Fibroblast of the aortic adventitia (primary cell): ENCODE data around the gene GAL3ST2. TPM values are rescaled to one million over a fixed set of nuclear protein-coding genes. Genes with fewer than 3 reads are reported as not detected.

Experiments
- DNase-seq: peaks from one replicate; pipeline ENCODE4 v3.0.0-alpha.2; 2010; ENCODE audit warnings: low read depth
- H3K4me3 ChIP-seq: 2 replicates; pipeline ENCODE4 v1.5.1; 2011; ENCODE audit warnings: low read depth, mild to moderate bottlenecking, control low read depth, low read length, moderate library complexity
- total RNA-seq: library from RNA; depleted of rRNA; stranded (reverse); fragments of >200 nt; gene quantifications from 2 replicates; pipeline ENCODE4 v1.2.3, GENCODE V29; 2012; ENCODE audit warnings: low replicate concordance
- TF ChIP-seq, protein P1 (sequence below): IDR thresholded peaks from 2 replicates; pipeline ENCODE4 v1.5.1; 2011; ENCODE audit warnings: mild to moderate bottlenecking, low read length, control low read depth, inconsistent platforms; ENCODE audit not compliant: insufficient read depth

Gene GAL3ST2
- total RNA-seq, 1 donor: not detected

DNA sequence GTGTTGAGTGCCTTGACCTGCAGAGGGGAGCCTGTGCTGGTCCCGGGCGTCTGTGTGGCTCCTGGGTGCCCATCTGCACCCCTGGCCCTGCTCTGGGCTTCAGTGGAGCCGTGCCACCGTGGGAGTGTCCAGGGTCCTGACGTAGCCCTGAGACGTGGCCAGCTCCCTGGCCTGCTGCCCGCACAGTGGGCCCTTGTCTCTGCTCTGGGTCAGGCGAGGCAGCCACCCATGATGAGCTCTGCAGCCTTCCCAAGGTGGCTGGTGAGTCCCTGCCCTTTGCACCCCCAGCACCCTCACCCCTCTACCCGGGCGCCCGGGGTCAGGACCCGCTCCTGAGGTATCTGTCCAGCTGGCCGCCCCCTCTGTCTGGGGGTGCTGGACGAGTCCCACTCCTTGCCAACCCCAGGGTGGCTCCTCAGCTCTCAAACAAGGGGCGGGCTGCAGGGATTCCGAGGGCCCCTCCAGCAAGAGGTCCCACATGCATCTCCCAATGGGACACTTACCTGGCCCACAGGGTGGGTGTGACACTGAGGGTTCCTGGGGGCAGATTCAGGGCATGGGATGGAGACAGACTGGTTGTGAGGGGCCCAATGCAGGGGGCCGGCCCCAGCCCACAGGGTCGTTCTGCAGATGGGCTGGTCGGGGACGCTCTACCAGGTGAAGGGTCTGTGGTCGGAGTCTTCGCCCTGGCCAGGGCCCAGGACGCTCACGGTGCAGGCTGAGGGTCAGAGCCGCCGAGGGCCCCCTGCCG is 34.8 kb downstream of the GAL3ST2 start:
- DNase-seq: no peak

DNA sequence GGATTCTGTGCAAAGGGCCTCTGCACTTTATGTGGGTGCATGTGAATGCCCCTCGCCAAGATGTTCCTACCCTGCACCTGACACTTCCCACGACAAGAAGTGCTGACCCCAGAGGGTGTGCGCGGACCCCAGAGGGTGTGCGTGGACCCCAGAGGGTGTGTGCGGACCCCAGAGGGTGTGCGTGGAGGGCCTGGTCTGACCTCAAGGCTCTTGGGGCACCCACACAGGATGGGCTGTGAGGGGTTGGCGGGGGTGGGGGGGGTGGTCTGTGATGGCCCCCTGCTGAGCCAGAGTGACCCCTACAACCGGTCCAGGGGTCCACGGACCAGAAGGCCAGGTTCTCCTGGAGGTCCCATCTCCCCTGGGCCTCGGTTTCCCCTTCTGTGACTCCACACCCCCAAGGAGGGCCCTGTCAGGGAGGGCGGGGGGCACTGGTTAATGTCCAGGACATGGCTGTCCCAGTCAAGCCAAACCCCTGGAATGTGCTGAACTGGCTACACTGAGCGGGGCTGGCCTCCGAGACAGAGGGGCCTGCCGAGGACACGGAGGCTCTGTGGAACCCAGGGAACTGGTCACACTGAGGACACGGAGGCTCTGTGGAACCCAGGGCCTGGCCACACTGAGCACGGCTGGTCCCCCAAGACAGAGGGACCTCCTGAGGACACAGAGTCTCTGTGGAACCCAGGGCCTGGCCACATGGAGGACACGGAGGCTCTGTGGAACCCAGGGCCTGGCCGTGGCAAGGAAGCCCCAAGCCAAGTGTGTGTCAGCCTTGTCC is 35.5 kb downstream of the GAL3ST2 start:
- no peak for DNase-seq
- H3K4me3 ChIP-seq: no peak overlapping the region
- TF ChIP-seq, protein P1, sequence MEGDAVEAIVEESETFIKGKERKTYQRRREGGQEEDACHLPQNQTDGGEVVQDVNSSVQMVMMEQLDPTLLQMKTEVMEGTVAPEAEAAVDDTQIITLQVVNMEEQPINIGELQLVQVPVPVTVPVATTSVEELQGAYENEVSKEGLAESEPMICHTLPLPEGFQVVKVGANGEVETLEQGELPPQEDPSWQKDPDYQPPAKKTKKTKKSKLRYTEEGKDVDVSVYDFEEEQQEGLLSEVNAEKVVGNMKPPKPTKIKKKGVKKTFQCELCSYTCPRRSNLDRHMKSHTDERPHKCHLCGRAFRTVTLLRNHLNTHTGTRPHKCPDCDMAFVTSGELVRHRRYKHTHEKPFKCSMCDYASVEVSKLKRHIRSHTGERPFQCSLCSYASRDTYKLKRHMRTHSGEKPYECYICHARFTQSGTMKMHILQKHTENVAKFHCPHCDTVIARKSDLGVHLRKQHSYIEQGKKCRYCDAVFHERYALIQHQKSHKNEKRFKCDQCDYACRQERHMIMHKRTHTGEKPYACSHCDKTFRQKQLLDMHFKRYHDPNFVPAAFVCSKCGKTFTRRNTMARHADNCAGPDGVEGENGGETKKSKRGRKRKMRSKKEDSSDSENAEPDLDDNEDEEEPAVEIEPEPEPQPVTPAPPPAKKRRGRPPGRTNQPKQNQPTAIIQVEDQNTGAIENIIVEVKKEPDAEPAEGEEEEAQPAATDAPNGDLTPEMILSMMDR: no peak

More for the DNA sequence above, 34.8 kb downstream of the GAL3ST2 start:
- no peak overlapping the region for H3K4me3 ChIP-seq
- TF ChIP-seq, protein P1: no peak

DNA sequence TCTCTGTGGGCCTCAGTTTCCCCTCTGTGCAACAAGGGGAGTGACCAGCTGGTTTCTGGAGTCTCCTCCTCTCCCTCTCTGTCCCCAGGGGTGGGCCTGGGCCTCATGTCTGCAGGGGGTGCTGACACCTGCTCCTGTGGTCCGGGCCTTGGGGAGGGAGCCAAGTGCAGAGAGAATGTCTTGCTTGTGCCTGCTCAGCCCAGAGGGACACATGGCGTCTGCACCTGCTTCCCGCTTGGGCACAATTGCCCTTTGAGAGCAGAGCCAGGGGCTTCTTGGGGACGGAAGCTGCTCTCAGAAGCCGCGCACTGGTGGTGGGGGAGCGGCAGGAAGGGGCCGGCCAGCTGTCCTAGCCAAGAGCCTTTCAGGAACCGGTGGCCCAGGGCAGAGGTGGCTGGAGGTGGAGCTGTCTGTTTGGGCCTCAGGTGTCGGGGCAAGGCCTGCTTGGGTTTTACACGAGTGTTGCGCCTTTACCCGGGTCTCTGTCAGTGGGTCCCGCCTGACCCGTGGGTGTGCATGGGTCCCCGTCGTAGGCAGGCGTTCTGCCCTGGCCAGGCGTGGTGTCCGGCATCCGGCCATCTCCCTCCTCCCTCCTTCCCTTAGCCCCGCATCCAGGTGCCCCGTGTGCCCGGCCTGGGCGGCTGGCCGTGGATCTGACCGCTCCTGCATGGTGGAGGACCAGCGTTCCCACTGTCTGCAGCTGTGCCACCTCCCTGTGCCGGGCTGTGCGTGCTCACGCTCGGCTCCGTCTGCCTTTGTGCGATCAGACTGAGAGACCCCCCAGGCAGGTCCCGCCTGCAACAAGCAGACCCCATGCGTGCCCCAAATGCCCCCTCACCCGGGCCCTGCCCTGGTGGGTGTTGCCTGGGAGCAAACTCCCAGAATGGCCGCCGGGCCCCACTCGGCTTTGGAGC is 36.4 kb downstream of the GAL3ST2 start:
- no peak overlapping the region for H3K4me3 ChIP-seq
- DNase-seq: no peak
- TF ChIP-seq, protein P1: no peak

DNA sequence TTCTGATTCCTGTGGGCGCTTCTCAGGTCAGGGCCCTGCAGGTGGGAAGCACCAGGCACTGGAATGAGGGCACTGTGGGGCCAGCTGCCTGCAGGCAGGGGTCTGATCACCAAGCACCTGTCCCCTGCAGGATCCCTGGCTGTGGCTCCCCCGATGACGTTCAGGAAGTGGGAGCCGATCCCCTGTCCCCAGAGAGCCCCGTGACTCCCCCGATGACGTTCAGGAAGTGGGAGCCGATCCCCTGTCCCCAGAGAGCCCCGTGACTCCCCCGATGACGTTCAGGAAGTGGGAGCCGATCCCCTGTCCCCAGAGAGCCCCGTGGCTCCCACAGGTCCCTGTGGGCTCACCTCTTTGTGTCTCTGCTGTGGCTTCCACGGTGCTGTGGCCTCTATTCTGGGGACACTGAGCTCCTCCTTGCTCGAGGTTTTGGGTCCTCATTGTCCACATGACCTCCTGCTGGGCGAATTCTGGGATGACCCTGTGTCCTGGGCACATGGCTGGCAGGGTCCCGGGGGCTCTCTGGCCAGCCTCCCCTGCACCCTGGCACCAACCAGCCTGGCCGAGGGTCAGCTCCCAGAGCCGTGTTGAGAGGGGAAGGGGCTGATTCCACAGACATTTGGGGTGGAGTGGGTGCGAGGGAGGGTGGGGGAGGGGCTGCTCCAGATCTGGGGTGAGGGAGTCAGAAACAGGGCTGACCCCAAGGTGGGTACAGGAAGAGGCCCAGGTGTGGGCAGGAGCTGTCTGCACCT is 37.2 kb downstream of the GAL3ST2 start:
- TF ChIP-seq, protein P1: no peak
- no peak for DNase-seq
- no peak overlapping the region for H3K4me3 ChIP-seq

DNA sequence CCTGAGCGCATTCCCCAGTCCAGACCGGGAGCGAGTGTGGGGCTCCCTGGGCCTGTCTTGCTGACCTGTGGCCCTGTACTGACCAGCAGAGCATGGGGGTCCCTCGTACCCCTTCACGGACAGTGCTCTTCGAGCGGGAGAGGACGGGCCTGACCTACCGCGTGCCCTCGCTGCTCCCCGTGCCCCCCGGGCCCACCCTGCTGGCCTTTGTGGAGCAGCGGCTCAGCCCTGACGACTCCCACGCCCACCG is 37.7 kb downstream of the GAL3ST2 start:
- DNase-seq: no peak
- TF ChIP-seq, protein P1: no peak
- no peak overlapping the region for H3K4me3 ChIP-seq
